ENCODE data around the gene NIBAN1.

- TF ChIP-seq, protein P1, sequence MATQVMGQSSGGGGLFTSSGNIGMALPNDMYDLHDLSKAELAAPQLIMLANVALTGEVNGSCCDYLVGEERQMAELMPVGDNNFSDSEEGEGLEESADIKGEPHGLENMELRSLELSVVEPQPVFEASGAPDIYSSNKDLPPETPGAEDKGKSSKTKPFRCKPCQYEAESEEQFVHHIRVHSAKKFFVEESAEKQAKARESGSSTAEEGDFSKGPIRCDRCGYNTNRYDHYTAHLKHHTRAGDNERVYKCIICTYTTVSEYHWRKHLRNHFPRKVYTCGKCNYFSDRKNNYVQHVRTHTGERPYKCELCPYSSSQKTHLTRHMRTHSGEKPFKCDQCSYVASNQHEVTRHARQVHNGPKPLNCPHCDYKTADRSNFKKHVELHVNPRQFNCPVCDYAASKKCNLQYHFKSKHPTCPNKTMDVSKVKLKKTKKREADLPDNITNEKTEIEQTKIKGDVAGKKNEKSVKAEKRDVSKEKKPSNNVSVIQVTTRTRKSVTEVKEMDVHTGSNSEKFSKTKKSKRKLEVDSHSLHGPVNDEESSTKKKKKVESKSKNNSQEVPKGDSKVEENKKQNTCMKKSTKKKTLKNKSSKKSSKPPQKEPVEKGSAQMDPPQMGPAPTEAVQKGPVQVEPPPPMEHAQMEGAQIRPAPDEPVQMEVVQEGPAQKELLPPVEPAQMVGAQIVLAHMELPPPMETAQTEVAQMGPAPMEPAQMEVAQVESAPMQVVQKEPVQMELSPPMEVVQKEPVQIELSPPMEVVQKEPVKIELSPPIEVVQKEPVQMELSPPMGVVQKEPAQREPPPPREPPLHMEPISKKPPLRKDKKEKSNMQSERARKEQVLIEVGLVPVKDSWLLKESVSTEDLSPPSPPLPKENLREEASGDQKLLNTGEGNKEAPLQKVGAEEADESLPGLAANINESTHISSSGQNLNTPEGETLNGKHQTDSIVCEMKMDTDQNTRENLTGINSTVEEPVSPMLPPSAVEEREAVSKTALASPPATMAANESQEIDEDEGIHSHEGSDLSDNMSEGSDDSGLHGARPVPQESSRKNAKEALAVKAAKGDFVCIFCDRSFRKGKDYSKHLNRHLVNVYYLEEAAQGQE (IDR thresholded peaks at IDR 0.05; ENCODE audit: low read depth), result no peak
- TF ChIP-seq EP300 (IDR thresholded peaks at IDR 0.05; ENCODE audit: borderline replicate concordance) (no peak), ZBTB7A (IDR thresholded peaks at IDR 0.05; ENCODE audit: low read depth) (no peak), RAD21 (IDR thresholded peaks at IDR 0.05; ENCODE audit: low read depth) (no peak), FOXM1 (IDR thresholded peaks at IDR 0.05; ENCODE audit: borderline replicate concordance, low read depth) (no peak), CEBPB (IDR thresholded peaks at IDR 0.05) (no peak), NFIC (IDR thresholded peaks at IDR 0.05) (no peak), TCF12 (IDR thresholded peaks at IDR 0.05; ENCODE audit: low read depth) (no peak), TAF1 (IDR thresholded peaks at IDR 0.05; ENCODE audit: low read depth) (no peak), YY1 (IDR thresholded peaks at IDR 0.05; ENCODE audit: low read depth) (no peak), CREB1 (IDR thresholded peaks at IDR 0.05; ENCODE audit: low read depth) (no peak), TEAD4 (IDR thresholded peaks at IDR 0.05) (no peak)
- TF ChIP-seq, protein P2, sequence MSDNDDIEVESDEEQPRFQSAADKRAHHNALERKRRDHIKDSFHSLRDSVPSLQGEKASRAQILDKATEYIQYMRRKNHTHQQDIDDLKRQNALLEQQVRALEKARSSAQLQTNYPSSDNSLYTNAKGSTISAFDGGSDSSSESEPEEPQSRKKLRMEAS (IDR thresholded peaks at IDR 0.05), result no peak
- TF ChIP-seq, protein P3, sequence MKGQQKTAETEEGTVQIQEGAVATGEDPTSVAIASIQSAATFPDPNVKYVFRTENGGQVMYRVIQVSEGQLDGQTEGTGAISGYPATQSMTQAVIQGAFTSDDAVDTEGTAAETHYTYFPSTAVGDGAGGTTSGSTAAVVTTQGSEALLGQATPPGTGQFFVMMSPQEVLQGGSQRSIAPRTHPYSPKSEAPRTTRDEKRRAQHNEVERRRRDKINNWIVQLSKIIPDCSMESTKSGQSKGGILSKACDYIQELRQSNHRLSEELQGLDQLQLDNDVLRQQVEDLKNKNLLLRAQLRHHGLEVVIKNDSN (IDR thresholded peaks at IDR 0.05), result no peak
Measured at GRCh38 chr1:184958554-184959353, 15.6 kb downstream of the NIBAN1 start.

Data from Ishikawa (cell line).